ENCODE data around the gene KRT86.
"Not testable (repeated sequence)": the region's sequence is repeated elsewhere in the genome, so short reads cannot be mapped to it uniquely, and the experiment has no call there.

GRCh38 chr12:52301721-52302120 is 27.3 kb downstream of the KRT86 start:
- not testable (repeated sequence) for TF ChIP-seq EZH2 (IDR thresholded peaks at IDR 0.05; ENCODE audit: low read length); CTCF (optimal IDR thresholded peaks at IDR 0.05 in 1 of 3, IDR thresholded peaks at IDR 0.05 in 1 of 3, conservative IDR thresholded peaks at IDR 0.05 in 1 of 3; ENCODE audit: extremely low read depth in 1 of 3, insufficient read depth in 2 of 3, low read length in 3 of 3)

Measured in keratinocyte (primary cell).